Stimulated activated CD8-positive, alpha-beta memory T cell treated with anti-CD3 and anti-CD28 coated beads, Interleukin-7, amount 100 ng/mL, for 4 hours (primary cell): ENCODE results near the gene DNASE1L2.
"Not testable (repeated sequence)": the region's sequence is repeated elsewhere in the genome, so short reads cannot be mapped to it uniquely, and the experiment has no call there.

Experiments used
- DNase-seq, 2 donors: peaks; one replicate each; pipeline ENCODE4 v3.0.0-alpha.2; 2020; ENCODE audit warnings: low read depth in 2 of 2

The DNASE1L2 gene

DNA sequence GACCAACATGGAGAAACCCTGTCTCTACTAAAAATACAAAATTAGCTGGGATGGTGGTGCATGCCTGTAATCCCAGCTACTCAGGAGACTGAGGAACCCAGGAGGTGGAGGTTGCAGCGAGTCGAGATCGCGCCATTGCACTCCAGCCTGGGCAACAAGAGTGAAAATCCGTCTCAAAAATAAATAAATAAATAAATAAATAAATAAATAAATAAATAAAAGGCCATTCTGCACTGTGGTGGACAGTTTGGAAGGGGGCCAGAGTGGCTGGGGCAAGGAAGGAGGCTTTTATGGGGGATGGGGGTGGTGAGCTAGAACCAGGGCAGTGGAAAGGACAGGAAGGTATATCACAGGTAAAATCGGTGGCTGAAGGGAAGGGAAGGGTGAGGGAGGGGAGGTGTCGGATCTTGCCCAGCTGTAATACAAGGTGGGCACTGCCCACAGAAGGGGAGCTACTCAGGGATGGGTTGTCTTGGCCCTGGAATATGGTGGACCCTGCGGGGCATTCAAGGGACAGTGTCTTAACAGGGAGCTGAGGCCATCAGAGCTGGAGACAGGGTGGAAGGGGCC, 33.0 kb upstream of the DNASE1L2 start:
- not testable (repeated sequence) for DNase-seq

DNA sequence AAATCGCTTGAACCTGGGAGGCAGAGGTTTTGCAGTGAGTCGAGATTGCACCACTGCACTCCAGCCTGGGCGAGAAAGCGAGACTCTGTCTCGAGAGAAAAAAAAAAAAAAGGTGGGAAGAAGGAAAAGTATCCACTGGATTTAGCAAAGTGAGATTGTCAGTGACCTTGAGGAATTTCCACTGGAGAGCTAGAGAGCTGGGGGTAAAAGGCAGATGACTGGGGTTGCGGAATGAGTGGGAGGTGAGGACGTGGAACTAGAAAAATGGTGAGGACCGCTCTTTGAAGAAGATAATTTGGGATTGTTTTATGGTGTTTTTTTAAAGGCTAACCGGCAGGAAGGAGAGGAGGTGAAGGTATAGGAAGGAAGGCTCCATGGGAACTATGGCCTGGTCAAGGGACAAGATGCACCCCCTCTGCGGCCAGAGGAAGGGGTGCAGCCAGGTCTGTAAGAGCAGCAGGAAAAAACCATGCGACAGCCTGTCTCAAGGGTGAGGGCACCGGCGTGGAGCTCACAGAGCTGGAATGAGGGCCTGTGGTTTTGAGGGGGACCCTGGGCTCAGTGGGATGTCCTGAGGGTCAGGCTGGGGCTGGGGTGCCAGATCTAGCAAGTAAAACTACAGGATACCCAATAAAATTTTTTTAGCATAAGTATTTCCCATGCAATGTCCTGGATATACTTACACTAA, 31.7 kb upstream of the DNASE1L2 start:
- no peak for DNase-seq

GRCh38 chr16:2205104-2205966, 30.9 kb upstream of the DNASE1L2 start, which contains the start of gene MLST8:
TSS of gene MLST8 (plus strand) at chr16:2205454. CDS start at chr16:2206086, 632 bp downstream.
- peak; percentile 75 to 89 for DNase-seq

GRCh38 chr16:2205967-2206313, 30.3 kb upstream of the DNASE1L2 start:
- no peak for DNase-seq

- no peak for DNase-seq
Measured at GRCh38 chr16:2206420-2206779, 29.8 kb upstream of the DNASE1L2 start.

GRCh38 chr16:2206780-2207433, 29.3 kb upstream of the DNASE1L2 start:
- DNase-seq = no peak

DNA sequence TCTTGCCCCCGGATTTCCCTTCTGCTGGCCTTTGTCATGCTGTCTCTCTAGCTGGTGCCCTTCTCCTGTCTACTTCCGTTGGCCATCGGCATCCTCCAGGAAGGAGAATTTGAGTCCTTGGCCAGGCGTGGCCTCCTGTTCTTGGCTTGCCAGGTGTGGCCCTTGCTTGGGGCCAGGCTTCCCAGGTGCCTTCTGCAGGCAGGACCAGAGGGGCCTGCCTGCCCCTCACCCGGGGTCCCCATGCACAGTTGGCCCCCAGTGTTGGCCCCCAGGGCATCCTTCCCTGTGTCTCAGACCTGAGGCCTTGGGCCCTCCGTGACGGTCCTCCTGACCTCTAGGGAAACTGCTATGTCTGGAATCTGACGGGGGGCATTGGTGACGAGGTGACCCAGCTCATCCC, 28.4 kb upstream of the DNASE1L2 start:
- no peak for DNase-seq

DNA sequence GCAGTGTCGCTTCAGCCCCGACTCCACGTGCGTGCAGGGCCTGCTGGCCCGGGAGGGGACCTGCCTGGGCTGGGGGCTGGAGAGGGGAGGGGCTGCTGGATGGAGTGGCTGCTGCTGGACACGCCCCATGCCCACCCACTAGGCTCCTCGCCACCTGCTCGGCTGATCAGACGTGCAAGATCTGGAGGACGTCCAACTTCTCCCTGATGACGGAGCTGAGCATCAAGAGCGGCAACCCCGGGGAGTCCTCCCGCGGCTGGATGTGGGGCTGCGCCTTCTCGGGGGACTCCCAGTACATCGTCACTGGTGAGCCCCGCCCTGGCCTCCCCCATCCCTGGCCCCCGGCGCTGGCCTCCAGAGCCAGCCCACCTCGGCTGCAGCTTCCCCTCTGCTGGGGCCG, 27.9 kb upstream of the DNASE1L2 start:
- DNase-seq = no peak

DNA sequence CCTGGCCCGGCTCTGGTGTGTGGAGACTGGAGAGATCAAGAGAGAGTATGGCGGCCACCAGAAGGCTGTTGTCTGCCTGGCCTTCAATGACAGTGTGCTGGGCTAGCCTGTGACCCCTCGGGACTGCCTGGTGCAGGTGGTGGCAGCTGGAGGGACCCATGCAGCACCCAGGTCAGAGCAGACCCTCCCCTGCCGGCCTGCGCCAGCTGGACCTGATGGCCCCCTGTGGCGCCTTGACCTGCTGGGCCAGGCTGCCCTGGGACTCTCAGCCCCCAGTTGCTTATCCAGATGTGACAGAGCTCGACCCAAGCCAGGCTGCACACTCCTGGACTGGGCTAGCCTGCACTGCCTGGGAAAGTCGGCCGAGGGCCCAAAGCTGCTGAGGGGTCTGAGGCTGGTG, 27.5 kb upstream of the DNASE1L2 start:
- DNase-seq = no peak

GRCh38 chr16:2209258-2210008, 26.8 kb upstream of the DNASE1L2 start:
- no peak for DNase-seq

- no peak for DNase-seq
Measured at GRCh38 chr16:2210009-2210332, 26.3 kb upstream of the DNASE1L2 start.

DNA sequence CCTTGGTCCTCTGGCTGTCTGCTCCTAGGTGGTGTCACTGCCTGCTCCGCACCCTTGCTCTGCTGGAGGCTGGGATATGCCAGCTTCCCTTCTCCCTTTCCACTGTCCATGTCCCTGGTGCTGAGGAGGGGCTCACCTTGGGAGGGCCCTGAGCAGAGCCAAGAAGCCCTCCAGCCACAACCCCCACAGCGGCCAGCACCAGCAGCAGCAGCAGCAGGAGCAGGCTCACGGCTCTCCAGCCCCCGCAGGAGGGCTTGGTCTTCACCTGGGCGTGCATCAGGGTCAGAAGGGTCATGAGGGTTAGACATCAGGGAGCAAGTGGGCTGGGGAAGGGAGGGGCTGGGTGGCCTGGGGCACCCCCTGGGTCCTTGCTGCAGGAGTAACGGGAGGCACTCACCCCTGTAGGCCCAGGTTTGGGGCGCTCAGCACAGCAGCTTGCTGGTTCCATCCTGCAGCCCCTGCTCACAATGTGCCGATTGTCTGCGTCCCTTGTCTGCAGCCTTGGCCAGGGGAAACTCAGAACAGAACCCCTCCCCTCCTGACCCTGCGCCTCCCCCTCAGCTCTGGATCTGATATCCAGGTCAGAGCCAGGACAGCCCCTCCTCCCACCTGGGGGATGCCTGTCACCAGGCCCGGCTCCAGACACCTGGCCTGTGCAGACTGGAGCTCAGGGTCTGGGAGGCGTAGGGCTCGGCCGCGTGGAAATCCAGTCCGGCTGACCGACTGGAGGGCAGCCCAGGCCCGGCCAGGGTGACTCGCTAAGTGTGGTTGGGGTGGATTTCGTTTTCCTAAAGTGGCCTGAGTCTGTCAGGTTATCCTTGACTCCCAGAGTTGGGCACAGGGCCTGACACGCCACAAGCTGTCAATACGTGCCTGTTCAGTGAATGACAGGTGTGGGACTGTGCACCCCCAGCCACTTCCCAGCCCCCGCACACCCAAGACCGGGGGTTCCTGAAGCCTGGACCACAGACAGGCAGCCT, 25.6 kb upstream of the DNASE1L2 start, which contains the start of gene BRICD5:
BRICD5 (minus strand) TSS at position 478 of the 980 bp plus-strand sequence; CDS start at position 448, 30 bp downstream.
- no peak for DNase-seq

DNA sequence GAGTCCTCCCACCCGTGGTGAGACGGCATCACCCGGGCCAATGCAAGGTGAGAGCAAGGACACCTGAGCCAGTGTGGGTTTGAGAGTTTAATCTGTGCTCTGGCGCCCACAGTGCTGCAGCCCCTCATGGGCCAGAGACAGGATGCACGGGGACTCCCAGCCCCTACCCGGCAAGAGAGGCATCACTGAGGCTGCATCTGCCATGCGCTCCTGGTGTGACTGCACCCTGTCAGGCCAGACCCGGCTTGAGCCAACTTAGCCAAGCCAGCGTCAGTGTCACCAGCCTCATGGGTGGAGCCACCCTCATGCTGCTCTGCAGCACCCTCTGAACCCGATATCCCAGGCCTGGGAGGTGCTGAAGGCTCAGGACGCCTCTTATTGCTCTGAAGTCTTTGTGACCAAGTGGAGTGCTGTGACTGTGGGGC, 24.3 kb upstream of the DNASE1L2 start:
- DNase-seq = no peak

GRCh38 chr16:2212362-2213324, 23.6 kb upstream of the DNASE1L2 start:
- DNase-seq = no peak

GRCh38 chr16:2213817-2214718, 22.2 kb upstream of the DNASE1L2 start:
- DNase-seq = no peak

GRCh38 chr16:2214719-2214968, 21.6 kb upstream of the DNASE1L2 start, which contains the start of gene PGP:
TSS of gene PGP (minus strand) at chr16:2214840. CDS start at chr16:2214777, 63 bp downstream.
- DNase-seq = no peak

DNA sequence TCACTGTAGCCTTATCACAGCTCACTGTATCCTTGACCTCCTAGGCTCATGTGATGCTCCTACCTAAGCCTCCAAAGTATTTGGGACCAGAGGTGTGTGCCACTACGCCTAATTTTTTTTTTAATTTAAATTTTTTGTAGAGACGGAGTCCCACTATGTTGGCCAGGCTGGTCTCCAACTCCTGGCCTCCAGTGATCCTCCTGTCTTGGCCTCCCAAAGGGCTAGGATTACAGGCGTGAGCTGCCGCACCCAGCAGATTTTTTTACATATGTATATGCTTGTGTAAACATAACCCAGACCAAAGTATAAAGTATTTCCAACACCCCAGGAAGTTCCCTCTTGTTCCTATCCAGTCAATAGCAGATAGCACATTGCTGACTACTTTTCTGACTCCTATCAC, 19.9 kb upstream of the DNASE1L2 start:
- DNase-seq = no peak

GRCh38 chr16:2223221-2223941, 12.9 kb upstream of the DNASE1L2 start, which contains the start of gene E4F1:
TSS of gene E4F1 (plus strand) at chr16:2223591. CDS start at chr16:2223614, 23 bp downstream.
- DNase-seq = peak; percentile 98 to 99
